GM12864 (cell line): ENCODE results near the gene EML1.

ENCODE experiments used
- DNase-seq: peaks from one replicate; pipeline ENCODE4 v3.0.0-alpha.2; 2011; ENCODE audit warnings: low read depth
- H3K4me3 ChIP-seq: 2 replicates; pipeline ENCODE4 v1.5.1; 2011; ENCODE audit warnings: mild to moderate bottlenecking, low read depth, low read length, control low read depth
- TF ChIP-seq, protein P1 (sequence below): IDR thresholded peaks from 2 replicates; pipeline ENCODE4 v1.5.1; 2011; ENCODE audit warnings: low read depth, mild to moderate bottlenecking, moderate library complexity, low read length, control low read depth, inconsistent platforms; ENCODE audit errors: missing control alignments

EML1 gene

DNA sequence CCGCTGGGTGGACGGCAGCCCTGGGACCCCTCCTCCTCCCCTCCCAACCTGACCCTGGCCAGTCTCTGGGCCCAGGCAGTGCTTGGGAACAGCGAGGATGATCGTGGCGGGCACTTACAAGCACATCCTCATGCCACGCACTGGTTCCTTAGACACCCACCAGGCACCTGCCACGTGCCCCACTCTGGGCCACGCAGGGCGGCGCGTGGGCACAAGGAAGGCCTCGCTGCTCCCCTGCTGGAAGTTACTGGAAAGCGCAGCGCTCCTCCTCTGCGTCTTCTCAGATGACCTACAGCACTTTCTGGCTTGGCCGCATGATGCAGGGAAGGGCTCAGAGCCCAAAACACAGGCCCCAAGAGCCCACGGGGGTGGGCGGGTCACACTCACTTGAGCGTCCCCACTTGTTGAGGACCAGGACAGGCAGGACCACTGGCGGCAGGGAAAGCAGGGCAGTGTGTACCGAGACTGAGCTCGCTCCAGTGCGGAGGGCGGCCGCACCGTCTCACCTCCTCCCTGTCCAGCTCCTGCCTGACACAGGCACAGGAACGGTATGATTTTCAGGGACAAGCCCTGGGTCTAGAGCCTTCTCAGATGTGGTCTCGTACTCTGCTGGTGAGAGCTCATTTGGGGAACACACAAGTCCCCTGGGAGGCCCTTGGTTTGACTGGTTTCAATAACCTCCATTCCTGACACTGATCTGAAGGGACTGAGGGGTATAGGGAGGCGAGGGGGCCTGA lies 143.7 kb downstream of the EML1 start:
- H3K4me3 ChIP-seq = no peak overlapping the region
- TF ChIP-seq, protein P1, sequence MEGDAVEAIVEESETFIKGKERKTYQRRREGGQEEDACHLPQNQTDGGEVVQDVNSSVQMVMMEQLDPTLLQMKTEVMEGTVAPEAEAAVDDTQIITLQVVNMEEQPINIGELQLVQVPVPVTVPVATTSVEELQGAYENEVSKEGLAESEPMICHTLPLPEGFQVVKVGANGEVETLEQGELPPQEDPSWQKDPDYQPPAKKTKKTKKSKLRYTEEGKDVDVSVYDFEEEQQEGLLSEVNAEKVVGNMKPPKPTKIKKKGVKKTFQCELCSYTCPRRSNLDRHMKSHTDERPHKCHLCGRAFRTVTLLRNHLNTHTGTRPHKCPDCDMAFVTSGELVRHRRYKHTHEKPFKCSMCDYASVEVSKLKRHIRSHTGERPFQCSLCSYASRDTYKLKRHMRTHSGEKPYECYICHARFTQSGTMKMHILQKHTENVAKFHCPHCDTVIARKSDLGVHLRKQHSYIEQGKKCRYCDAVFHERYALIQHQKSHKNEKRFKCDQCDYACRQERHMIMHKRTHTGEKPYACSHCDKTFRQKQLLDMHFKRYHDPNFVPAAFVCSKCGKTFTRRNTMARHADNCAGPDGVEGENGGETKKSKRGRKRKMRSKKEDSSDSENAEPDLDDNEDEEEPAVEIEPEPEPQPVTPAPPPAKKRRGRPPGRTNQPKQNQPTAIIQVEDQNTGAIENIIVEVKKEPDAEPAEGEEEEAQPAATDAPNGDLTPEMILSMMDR = peak; percentile 30
- DNase-seq = no peak

DNA sequence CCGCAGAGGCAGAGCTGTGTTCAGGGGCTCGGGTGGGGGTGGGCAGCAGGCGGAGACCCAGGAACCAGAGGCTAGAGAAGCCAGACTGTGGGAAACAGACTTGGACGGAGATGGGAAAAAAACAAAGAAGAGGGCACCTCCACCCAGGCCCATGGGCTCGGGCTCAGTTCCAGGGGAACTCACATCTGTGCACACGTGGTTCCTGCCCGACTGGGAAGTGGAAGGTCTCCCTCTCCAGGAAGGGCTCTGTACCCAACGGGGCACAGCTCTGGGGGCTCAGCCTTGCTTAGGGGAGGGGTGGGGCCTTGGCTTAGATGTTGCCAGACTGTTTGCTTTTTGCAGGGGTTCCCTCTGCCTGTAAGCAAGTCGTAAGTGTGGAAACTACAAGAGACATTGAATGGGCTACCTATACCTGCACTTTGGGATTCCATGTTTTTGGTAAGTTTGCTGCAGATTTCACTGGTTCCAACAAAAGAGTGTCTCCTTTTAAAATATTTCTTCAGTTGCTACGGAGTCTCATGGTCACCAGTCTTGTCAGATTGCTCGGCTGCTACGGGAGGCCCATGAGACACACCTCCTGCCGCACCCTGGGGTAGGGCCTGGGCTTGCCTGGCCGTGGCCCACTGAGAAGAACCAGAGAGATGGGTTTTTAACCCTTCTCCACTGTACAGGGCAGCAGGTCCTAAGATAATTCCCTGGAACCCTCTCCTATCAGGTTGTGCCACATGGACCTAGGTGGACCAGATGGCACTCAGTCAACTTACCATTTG lies 144.4 kb downstream of the EML1 start:
- TF ChIP-seq, protein P1 = no peak
- DNase-seq = no peak
- H3K4me3 ChIP-seq = no peak overlapping the region

DNA sequence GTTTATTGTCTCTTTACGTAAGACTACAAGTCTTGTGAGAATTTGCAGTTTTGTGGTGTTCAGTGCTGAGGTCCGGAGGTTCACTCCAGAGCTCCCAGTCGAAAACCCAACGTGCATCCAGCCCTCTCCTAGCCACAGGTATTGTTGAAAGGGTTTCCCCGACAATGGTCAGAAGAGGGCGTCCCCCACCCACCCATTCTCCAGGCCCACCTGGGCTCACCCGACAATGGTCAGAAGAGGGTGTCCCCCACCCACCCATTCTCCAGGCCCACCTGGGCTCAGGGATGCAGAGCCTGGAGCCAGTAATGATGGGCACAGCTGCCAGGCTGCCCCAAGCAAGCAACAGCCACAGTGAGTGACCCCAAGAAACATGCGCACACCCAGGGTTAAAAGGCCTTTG lies 145.2 kb downstream of the EML1 start:
- H3K4me3 ChIP-seq = no peak overlapping the region
- TF ChIP-seq, protein P1 = no peak
- DNase-seq = no peak

DNA sequence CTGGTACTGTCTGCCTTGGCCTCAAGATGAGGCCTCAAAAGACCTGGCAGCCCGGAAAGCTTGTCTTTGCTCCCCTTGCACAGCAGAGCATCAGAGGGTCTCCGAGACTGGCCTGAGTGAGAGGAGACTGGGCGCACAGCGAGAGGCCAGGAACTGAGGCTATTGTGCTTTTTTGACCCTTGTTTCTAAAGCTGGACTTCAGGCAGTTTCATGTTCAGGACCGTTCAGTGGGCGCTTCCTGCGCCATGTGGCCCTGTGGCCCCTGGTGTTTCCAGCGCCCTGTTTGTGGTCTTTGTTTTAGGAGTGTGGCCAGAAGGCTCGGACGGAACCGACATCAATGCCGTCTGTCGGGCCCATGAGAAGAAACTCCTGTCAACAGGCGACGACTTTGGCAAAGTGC lies 145.7 kb downstream of the EML1 start:
- TF ChIP-seq, protein P1 = no peak
- DNase-seq = no peak
- no peak overlapping the region for H3K4me3 ChIP-seq

DNA sequence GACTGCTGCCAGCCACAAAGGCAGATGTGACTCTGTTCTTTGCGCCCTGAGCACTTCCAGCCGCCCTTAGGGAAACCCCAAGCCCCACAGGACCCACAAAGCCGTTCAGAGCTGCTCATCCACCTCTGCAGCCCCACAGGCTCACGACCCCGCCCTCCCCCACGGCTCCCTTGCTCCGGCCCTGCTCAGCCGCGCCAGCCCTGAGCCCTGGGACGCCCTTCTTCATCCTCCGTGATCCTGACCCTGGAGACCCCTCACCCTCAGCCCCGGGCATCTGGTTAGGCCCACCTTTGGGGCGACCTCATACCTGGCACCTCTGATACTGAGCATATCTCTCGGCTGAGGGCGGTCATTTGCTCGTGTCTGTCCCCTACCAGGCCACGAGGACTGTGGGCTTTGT lies 146.2 kb downstream of the EML1 start:
- DNase-seq = no peak
- TF ChIP-seq, protein P1 = no peak
- no peak overlapping the region for H3K4me3 ChIP-seq

DNA sequence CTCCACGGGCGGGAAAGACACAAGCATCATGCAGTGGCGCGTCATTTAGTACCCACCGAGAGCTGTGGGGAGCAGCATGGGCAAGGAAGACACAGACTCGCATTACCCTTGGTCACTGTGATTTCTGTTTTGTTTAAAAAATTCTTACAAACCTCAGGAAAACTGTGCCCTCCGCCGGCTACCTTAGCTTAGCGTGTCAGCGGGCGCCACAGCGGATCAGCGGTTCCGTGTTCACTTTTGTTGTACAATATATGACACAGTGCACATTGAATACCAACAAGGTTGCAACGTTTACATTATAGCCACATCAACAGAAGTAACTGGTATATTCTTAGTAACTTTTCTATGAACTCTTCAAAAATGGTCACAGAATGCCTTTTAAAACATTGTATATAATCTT lies 146.9 kb downstream of the EML1 start:
- no peak for DNase-seq
- TF ChIP-seq, protein P1 = no peak
- no peak overlapping the region for H3K4me3 ChIP-seq
